Amniotic epithelial cell (primary cell): ENCODE results near the gene ZNF185.
"Not testable (repeated sequence)": the region's sequence is repeated elsewhere in the genome, so short reads cannot be mapped to it uniquely, and the experiment has no call there.

Source experiments
- DNase-seq: peaks from one replicate; pipeline ENCODE4 v3.0.0-alpha.2; 2010; ENCODE audit warnings: low read depth

Gene ZNF185

DNA sequence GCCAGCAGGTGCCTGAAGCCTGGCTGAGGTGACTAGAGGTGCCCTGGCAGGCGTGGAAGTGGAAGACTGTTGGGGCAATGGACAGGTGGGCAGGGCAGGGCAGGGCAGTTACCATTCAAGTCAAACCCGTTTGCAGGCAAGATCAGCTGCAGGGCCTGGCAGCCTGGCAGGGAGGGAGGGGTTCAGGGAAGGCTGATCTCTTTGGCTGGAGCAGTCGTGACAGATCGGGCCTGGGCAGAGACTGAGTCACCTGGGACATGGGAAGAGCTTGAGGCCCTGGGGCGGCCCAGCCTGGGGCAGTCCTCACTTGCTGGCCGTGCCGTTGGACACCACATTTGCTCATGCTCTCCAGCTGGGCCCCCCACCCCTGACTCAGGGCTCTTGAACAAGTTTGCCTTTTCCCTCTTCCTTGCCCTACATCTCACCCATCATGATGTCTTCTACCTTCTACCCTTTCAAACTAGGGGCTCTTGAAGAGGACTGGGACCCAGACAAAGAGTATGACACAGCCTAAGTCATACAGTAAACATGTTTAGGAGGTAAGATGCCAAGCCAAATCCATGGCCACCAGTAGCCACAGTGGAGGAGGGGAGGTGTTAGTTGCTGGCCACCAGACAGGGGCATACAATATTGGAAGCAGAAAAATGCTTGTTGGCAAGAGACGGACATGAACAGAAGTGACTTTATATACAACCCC is 2.0 kb upstream of the ZNF185 start:
- DNase-seq, result no peak

- DNase-seq, result peak; percentile 12
Measured at GRCh38 chrX:152896450-152896849, 1.4 kb upstream of the ZNF185 start.

GRCh38 chrX:152898442-152898841 is 575 bp downstream of the ZNF185 start:
- DNase-seq, result no peak

GRCh38 chrX:152899111-152899873 is 1.4 kb downstream of the ZNF185 start:
- DNase-seq, result no peak

- no peak for DNase-seq
Measured at GRCh38 chrX:152899874-152900719, 2.2 kb downstream of the ZNF185 start.

DNA sequence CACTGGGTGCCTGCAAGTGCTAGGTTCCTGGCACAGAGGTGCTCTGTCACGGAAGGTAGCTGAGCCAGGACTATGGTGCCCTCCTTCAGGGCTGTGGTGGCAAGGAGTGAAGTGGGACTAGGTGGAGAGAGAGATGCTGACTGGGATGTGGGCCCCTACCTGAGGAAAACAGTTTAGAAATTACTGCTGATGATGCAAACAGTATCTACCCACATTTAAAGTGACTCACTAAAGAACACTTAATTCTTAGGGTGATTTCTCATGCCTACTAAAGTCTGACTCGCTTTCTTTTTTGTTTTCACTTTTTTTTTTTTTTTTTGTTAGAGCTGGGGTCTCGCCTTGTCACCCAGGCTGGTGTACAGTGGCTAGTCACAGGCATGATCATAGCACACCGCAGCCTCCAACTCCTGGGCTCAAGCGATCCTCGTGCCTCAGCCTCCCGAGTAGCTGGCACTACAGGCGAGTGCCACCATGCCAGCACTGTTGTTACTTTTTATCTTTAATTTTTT is 3.1 kb downstream of the ZNF185 start:
- DNase-seq, result peak; percentile 41

GRCh38 chrX:152901816-152902501 is 4.1 kb downstream of the ZNF185 start:
- peak; percentile 29 for DNase-seq

DNA sequence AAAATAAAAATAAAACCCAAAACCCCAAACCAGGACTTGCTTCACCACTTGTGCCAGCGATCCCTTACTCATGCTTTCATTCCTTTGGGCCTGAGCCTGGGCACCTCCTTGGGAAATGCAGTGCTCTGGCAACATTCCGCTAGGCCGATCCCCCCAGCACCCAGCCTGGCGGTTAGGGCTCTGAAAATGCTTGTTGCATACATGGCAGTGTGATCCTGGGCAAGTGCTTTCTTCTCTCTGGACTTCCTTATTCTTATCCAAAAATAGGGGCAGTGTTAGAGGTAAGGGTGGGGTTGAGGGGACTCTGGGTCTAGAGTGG is 4.6 kb downstream of the ZNF185 start:
- DNase-seq, result peak; percentile 36

DNA sequence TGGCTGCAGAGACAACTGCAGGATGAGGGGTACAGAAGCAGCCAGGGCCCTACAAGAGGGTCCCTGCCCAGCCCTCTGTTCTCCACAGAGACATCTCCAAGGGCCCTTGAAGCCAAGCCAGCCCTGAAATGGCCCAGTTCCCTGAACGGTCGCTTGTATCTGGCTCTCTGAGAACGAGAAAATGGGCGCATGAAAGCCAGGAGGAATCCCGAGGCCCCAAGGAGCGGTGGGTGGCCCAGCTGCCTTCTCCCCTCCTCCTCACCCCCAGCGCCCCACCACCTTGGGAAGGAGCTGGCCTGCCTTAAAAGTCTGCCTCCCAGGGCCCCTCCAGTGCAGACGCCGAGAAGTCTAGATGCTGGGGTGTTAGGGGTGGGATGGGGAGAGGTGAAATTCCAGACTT is 5.7 kb downstream of the ZNF185 start:
- no peak for DNase-seq

DNA sequence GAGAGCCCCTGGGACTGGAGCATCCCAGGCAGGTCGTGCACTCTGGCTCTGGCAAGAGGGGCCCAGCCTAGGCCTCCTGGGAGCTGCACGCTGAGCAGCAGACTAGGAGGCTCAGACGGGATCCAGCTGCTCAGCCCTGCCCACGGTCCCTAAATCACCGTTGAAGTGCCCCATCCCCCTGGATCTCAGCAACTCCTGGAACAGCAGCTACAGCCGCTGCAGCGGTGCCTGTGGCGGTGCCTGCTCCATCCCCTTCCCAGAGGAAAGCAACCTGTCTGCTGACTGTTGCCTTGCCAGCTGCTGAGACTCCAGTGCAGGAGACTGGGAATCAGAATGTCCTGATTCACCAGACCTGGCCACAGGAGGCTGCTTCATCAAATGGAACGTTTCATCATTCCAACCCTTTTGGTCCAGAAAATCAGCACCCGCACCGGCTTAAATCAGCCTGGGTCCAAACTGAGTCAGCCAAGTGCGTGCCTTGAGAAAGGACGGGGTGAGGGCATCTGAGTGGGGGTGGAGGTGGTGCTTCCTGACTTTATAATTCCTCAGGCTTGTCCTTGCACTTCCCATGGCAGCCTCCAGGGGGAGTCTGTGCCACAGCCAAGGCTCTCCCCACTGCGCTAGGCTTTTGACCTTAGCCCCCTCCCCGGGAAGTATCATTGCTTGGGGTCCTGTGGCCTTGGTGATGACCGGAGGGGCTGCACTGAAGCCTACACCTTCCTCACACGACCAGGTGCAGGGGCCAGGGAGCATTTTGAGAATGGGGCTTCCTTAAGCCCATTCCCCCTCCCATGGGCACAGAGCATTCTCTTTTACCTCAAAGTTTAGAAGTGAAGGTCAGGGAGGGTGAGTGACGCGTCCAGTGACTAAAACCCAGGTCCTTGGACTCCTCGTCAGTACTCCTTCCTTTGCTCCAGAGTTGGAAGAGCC is 6.5 kb downstream of the ZNF185 start:
- peak; percentile 85 for DNase-seq

- DNase-seq, result peak; percentile 19
Measured at GRCh38 chrX:152905081-152905420, 7.2 kb downstream of the ZNF185 start.

GRCh38 chrX:152907084-152907651 is 9.3 kb downstream of the ZNF185 start:
- peak; percentile 94 for DNase-seq

GRCh38 chrX:152908486-152908885 is 10.6 kb downstream of the ZNF185 start:
- no peak for DNase-seq

DNA sequence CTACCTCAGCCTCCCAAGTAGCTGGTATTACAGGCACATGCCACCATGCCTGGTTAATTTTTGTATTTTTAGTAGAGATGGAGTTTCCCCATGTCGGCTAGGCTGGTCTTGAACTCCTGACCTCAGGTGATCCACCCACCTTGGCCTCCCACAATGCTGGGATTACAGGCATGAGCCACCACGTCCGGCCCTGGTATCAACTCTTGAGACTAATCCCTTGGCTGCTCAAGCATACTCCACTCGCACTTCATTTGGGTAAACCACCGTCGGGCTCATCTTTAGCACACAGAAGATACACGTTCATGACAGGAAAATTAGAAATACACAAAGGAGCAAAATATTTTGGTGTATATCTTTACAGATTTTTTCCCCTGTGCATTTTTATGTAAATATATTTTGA is 12.2 kb downstream of the ZNF185 start:
- DNase-seq, result not testable (repeated sequence)

- no peak for DNase-seq
Measured at GRCh38 chrX:152912106-152912505, 14.2 kb downstream of the ZNF185 start.

- no peak for DNase-seq
Measured at GRCh38 chrX:152912641-152913040, 14.8 kb downstream of the ZNF185 start.

GRCh38 chrX:152913346-152913745 is 15.5 kb downstream of the ZNF185 start:
- no peak for DNase-seq

DNA sequence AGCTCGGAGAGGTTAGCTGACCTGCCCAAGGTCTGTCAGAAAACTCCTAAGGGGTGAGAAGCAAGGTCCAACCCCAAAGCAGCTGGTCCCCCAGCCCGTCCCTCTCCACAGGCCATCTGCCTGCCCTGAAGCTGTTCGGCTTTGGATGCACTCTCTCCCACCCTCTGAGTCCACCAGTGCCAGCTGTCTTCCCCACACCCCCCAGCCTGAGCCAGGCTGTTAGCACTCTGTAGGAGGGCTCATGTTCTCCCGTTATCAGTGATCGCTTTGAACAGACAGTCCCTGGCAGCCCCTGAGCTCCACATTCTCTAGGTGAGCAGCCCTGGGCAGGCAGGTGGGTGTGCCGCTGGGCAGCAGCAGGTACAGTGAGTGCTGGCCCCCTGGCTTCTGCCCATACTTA is 16.0 kb downstream of the ZNF185 start:
- no peak for DNase-seq

DNA sequence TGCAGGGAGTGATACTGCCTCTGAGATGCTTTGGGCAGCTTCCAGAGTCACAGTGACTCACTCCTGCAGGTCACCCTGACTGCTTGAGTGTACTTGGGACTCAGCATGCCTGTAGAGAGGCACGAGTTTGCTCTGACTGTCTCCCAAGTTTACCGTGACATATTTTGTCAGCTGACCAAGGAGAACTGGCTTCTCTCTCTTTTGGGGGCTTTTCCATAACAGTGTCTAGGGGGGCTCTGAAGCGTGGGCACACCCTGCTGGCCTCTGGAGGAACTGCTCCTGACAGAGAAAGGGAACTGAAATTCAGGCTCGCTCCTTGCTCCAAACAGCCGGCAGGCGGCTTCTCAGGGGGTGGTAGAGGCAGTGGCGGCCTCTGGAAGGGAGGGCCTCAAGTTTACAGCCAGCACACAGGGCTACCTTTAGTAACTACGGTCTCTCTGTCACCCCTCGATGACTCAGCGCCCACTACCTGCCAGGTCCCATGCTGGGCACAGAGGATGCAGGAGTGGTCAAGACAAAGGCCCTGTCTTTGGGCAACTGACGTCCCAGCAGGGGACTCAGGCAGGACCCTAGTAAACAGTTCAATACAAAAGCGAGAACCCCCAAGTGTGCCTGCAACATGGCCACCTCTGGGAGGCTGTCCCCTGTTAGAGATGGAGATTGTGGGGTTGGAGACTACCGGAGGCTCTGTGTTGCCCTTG is 17.8 kb downstream of the ZNF185 start:
- DNase-seq, result peak; percentile 33
